Endothelial cell of umbilical vein (primary cell): Measurements from ENCODE around the gene CLIP3.

ENCODE experiments used
- CTCF ChIP-seq, 2 donors: IDR thresholded peaks; 1 replicate in 1 of 2; 2 replicates in 1 of 2; pipeline ENCODE4 v1.5.1; 2011; ENCODE audit warnings: low read length in 2 of 2, mild to moderate bottlenecking in 2 of 2, moderate library complexity in 2 of 2, control low read depth in 1 of 2, inconsistent platforms in 1 of 2, low read depth in 1 of 2; ENCODE audit not compliant: insufficient read depth in 1 of 2; ENCODE audit errors: extremely low read depth in 1 of 2
- EZH2 ChIP-seq: IDR thresholded peaks from 2 replicates; pipeline ENCODE4 v1.6.1; 2012; ENCODE audit warnings: borderline replicate concordance, low read depth, mild to moderate bottlenecking, moderate library complexity, low read length, inconsistent platforms; ENCODE audit not compliant: severe bottlenecking
- GATA2 ChIP-seq: IDR thresholded peaks from 2 replicates; pipeline ENCODE4 v1.7.0; 2011; ENCODE audit warnings: low read depth, mild to moderate bottlenecking, moderate library complexity, mixed read lengths, low read length; ENCODE audit not compliant: insufficient read length, insufficient read depth
- JUN ChIP-seq: IDR thresholded peaks from 2 replicates; pipeline ENCODE4 v1.6.1; 2011; ENCODE audit warnings: borderline replicate concordance, low read depth; ENCODE audit not compliant: insufficient read length, insufficient read depth
- MAX ChIP-seq: IDR thresholded peaks from 2 replicates; pipeline ENCODE4 v1.6.1; 2011; ENCODE audit not compliant: insufficient read depth, insufficient read length
- MYC ChIP-seq: IDR thresholded peaks from one replicate; pipeline ENCODE4 v1.6.1; 2011; ENCODE audit warnings: mild to moderate bottlenecking, low read depth, low read length
- POLR2A ChIP-seq: IDR thresholded peaks from 2 replicates; pipeline ENCODE4 v1.6.1; 2012; ENCODE audit warnings: low read depth, mild to moderate bottlenecking, control low read depth, low read length
- POLR2AphosphoS5 ChIP-seq: IDR thresholded peaks from 2 replicates; pipeline ENCODE4 v1.6.1; 2012; ENCODE audit warnings: low read depth, mild to moderate bottlenecking, control low read depth, low read length, moderate library complexity; ENCODE audit not compliant: insufficient read depth

- no peak for TF ChIP-seq CTCF (IDR thresholded peaks at IDR 0.05; ENCODE audit: extremely low read depth in 1 of 2, insufficient read depth in 1 of 2, low read depth in 1 of 2, low read length in 2 of 2)
- no peak for TF ChIP-seq EZH2
- no peak for TF ChIP-seq MAX
- TF ChIP-seq POLR2A: no peak
- no peak for TF ChIP-seq POLR2AphosphoS5
- no peak for TF ChIP-seq JUN
- no peak for TF ChIP-seq MYC
- no peak for TF ChIP-seq GATA2
These were observed 24.2 kb downstream of the CLIP3 start, which contains the start of gene SYNE4 for GRCh38 chr19:36008336-36008978.
